K562 (cell line): ENCODE results near the gene GPR78. TPM values are rescaled to one million over a fixed set of nuclear protein-coding genes. Genes with fewer than 3 reads are reported as not detected.

Experiments
- ARID4B ChIP-seq: sonication (generic); formaldehyde crosslinking; IDR thresholded peaks from 2 replicates; pipeline ENCODE4 v1.8.0; 2022; ENCODE audit warnings: mild to moderate bottlenecking, missing genetic modification reagents
- CHD2 ChIP-seq: IDR thresholded peaks from 2 replicates; pipeline ENCODE4 v1.6.1; 2011; ENCODE audit warnings: low read depth, low read length
- ELF4 ChIP-seq: fragments of 450-650 bp; formaldehyde crosslinking; IDR thresholded peaks from 2 replicates; pipeline ENCODE4 v1.4.0; 2022; ENCODE audit warnings: missing genetic modification characterization
- EP400 ChIP-seq: fragments of 450-650 bp; IDR thresholded peaks from 2 replicates; pipeline ENCODE4 v1.6.1; 2017; ENCODE audit warnings: antibody characterized with exemption, mild to moderate bottlenecking, moderate library complexity
- FOSL1 ChIP-seq: fragments of 200-800 bp; sonication (Bioruptor generic); conservative IDR thresholded peaks from 2 replicates; pipeline ENCODE4 v1.6.1; 2016; ENCODE audit warnings: missing genetic modification characterization, missing compliant biosample characterization
- FOXK1 ChIP-seq: sonication (generic); formaldehyde crosslinking; IDR thresholded peaks from 2 replicates; pipeline ENCODE4 v1.8.0; 2022; ENCODE audit warnings: missing genetic modification reagents, mild to moderate bottlenecking, borderline replicate concordance
- JUND ChIP-seq, 2 experiments: IDR thresholded peaks; 2 replicates in 1 of 2; 3 replicates in 1 of 2; pipeline ENCODE4 v1.6.1; 2011; ENCODE audit warnings: borderline replicate concordance in 2 of 2, low read depth in 2 of 2, low read length in 2 of 2, improper control_type of control experiment in 1 of 2, missing biosample characterization in 1 of 2, missing genetic modification characterization in 1 of 2, missing genetic modification reagents in 1 of 2
- L3MBTL2 ChIP-seq: fragments of 450-650 bp; IDR thresholded peaks from 2 replicates; pipeline ENCODE4 v1.6.1; 2016; ENCODE audit warnings: mild to moderate bottlenecking, moderate library complexity
- MCM5 ChIP-seq: fragments of 450-650 bp; IDR thresholded peaks from 2 replicates; pipeline ENCODE4 v1.6.1; 2016; ENCODE audit warnings: low read depth
- XRCC5 ChIP-seq: fragments of 200-400 bp; formaldehyde crosslinking; IDR thresholded peaks from 2 replicates; pipeline ENCODE4 v1.6.1; 2017; ENCODE audit warnings: low read depth, mild to moderate bottlenecking, low read length
- ZBTB34 ChIP-seq: fragments of 250-450 bp; sonication (Bioruptor Pico); IDR thresholded peaks from 2 replicates; pipeline ENCODE4 v1.8.0; 2021; ENCODE audit warnings: mild to moderate bottlenecking, moderate library complexity
- ZNF586 ChIP-seq: fragments of 450-650 bp; formaldehyde crosslinking; conservative IDR thresholded peaks from 2 replicates; pipeline ENCODE4 v1.4.0; 2020; ENCODE audit warnings: mild to moderate bottlenecking, moderate library complexity
- ZNF589 ChIP-seq: fragments of 200-800 bp; sonication (Bioruptor generic); IDR thresholded peaks from 2 replicates; pipeline ENCODE4 v1.6.1; 2016; ENCODE audit warnings: low read depth, missing genetic modification characterization, missing compliant biosample characterization
- ZNF76 ChIP-seq: fragments of 250-450 bp; sonication (Bioruptor Pico); IDR thresholded peaks from 2 replicates; pipeline ENCODE4 v1.4.0; 2020; ENCODE audit warnings: mild to moderate bottlenecking, moderate library complexity, borderline replicate concordance
- polyA plus RNA-seq, 8 experiments: library from polyadenylated mRNA; depleted of rRNA in 4 of 8; stranded (reverse) in 5 of 8; unstranded in 3 of 8; fragments of >200 nt; fragmentation: Nextera tagmentation in 2 of 8; fragmentation: Illumina TruSeq in 1 of 8; extraction: Ambion mirVana in 2 of 8; extraction: Trizol in 1 of 8; gene quantifications; 2 replicates each; pipeline versions ENCODE4 v1.2.1 to v1.2.3, GENCODE V29; 2011 to 2014; ENCODE audit warnings: inconsistent platforms in 1 of 8, missing spikeins in 1 of 8
- total RNA-seq, 7 experiments: library from RNA; depleted of rRNA in 6 of 7; stranded (reverse); fragments of >200 nt in 6 of 7; fragmentation: Illumina TruSeq in 2 of 7; extraction: Trizol in 2 of 7; gene quantifications; 2 replicates each; pipeline versions ENCODE4 v1.2.1 to v1.2.3, GENCODE V29; 2011 to 2021; ENCODE audit warnings: low replicate concordance in 1 of 7
- TF ChIP-seq, protein P1 (sequence below): sonication (generic); formaldehyde crosslinking; IDR thresholded peaks from 2 replicates; pipeline ENCODE4 v1.4.0; 2020; ENCODE audit warnings: mild to moderate bottlenecking, missing genetic modification reagents
- TF ChIP-seq, protein P2 (sequence below): fragments of 250-450 bp; sonication (Bioruptor Pico); IDR thresholded peaks from 2 replicates; pipeline ENCODE4 v1.4.0; 2020; ENCODE audit warnings: mild to moderate bottlenecking, moderate library complexity, borderline replicate concordance

Gene GPR78
- total and polyA plus RNA-seq, 9 of the 15 experiments (the other 6 are each of a cell fraction or from before 2014, with no cell fraction given) = 0.04 to 0.13 (median 0.07) TPM; not detected in 4

DNA sequence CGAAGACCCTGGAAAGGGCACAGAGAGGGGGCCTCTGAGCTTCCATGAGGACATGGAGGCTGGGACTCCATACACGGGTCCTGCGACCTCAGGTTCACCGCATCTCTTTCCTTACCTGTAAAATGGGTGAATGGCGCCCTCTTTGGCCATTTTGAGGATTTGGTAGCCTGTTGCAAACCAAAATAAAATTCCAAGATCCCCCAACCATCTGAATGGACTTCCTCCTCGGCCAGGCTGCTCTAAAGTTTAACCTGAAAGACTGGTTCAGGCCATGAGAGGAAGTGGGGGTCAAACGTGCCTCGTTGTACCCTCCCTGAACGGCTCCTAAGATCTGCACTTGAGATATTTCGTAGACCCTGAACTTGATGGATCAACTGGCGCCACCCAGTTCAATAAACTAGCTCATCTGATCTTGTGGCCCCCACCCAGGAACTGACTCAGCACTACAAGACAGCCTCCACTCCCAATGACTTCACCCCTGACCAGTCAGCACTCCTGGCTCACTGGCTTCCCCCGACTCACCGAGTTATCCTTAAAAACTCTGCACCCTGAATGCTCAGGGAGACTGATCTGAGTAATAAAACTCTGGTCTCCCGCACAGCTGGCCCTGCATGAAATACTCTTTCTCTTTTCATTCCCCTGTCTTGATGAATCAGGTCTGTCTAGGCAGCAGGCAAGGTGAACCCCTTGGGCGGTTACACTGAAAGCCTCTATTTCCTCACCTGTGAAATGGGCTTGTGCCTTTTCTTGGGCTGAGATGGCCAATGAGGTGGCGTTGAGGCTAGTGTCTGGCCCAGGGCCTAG is 32.9 kb upstream of the GPR78 start (continued):
- no peak for TF ChIP-seq CHD2
- TF ChIP-seq, protein P1, sequence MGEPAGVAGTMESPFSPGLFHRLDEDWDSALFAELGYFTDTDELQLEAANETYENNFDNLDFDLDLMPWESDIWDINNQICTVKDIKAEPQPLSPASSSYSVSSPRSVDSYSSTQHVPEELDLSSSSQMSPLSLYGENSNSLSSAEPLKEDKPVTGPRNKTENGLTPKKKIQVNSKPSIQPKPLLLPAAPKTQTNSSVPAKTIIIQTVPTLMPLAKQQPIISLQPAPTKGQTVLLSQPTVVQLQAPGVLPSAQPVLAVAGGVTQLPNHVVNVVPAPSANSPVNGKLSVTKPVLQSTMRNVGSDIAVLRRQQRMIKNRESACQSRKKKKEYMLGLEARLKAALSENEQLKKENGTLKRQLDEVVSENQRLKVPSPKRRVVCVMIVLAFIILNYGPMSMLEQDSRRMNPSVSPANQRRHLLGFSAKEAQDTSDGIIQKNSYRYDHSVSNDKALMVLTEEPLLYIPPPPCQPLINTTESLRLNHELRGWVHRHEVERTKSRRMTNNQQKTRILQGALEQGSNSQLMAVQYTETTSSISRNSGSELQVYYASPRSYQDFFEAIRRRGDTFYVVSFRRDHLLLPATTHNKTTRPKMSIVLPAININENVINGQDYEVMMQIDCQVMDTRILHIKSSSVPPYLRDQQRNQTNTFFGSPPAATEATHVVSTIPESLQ (CRISPR knock-in tag) = no peak
- TF ChIP-seq, protein P2, sequence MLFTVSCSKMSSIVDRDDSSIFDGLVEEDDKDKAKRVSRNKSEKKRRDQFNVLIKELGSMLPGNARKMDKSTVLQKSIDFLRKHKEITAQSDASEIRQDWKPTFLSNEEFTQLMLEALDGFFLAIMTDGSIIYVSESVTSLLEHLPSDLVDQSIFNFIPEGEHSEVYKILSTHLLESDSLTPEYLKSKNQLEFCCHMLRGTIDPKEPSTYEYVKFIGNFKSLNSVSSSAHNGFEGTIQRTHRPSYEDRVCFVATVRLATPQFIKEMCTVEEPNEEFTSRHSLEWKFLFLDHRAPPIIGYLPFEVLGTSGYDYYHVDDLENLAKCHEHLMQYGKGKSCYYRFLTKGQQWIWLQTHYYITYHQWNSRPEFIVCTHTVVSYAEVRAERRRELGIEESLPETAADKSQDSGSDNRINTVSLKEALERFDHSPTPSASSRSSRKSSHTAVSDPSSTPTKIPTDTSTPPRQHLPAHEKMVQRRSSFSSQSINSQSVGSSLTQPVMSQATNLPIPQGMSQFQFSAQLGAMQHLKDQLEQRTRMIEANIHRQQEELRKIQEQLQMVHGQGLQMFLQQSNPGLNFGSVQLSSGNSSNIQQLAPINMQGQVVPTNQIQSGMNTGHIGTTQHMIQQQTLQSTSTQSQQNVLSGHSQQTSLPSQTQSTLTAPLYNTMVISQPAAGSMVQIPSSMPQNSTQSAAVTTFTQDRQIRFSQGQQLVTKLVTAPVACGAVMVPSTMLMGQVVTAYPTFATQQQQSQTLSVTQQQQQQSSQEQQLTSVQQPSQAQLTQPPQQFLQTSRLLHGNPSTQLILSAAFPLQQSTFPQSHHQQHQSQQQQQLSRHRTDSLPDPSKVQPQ (CRISPR knock-in tag) = no peak
- TF ChIP-seq L3MBTL2 = 0 out of 2 replicates have a peak, but pooled peaks have one; percentile 44
- peak; percentile 90 for TF ChIP-seq JUND (IDR thresholded peaks at IDR 0.05; ENCODE audit: borderline replicate concordance, low read depth, low read length)
- peak; percentile 91; the same call in 2 of the 3 replicates for TF ChIP-seq JUND (tag; IDR thresholded peaks at IDR 0.05; ENCODE audit: borderline replicate concordance, low read depth, low read length)
- no peak for TF ChIP-seq FOXK1 (CRISPR knock-in tag)
- no peak for TF ChIP-seq XRCC5
- TF ChIP-seq ZNF76 (CRISPR knock-in tag) = no peak
- TF ChIP-seq ZBTB34 (CRISPR knock-in tag) = no peak
- TF ChIP-seq MCM5 = no peak
- no peak for TF ChIP-seq ZNF586
- no peak for TF ChIP-seq ARID4B (CRISPR knock-in tag)
- TF ChIP-seq FOSL1 (tag) = peak; percentile 72
- peak; percentile 47; the same call in 1 of the 2 replicates for TF ChIP-seq ZNF589 (CRISPR knock-in tag)
- TF ChIP-seq ELF4 (CRISPR knock-in tag) = no peak
- peak; percentile 68 for TF ChIP-seq EP400
